Fibroblast of villous mesenchyme (primary cell): ENCODE data around the gene YTHDC2. TPM values are rescaled to one million over a fixed set of nuclear protein-coding genes. Genes with fewer than 3 reads are reported as not detected.

ENCODE experiments used
- DNase-seq: peaks from one replicate; pipeline ENCODE4 v3.0.0-alpha.2; 2010; ENCODE audit warnings: low read depth
- H3K4me3 ChIP-seq: 2 replicates; pipeline ENCODE4 v1.5.1; 2011; ENCODE audit warnings: low read depth, mild to moderate bottlenecking, low read length
- total RNA-seq: library from RNA; depleted of rRNA; stranded (reverse); fragments of >200 nt; gene quantifications from 2 replicates; pipeline ENCODE4 v1.2.3, GENCODE V29; 2012
- TF ChIP-seq, protein P1 (sequence below): IDR thresholded peaks from 2 replicates; pipeline ENCODE4 v1.5.1; 2012; ENCODE audit warnings: low read depth, mild to moderate bottlenecking, low read length; ENCODE audit not compliant: insufficient read depth

The YTHDC2 gene
- total RNA-seq: 31.1 and 32.2 TPM in 2 replicates

DNA sequence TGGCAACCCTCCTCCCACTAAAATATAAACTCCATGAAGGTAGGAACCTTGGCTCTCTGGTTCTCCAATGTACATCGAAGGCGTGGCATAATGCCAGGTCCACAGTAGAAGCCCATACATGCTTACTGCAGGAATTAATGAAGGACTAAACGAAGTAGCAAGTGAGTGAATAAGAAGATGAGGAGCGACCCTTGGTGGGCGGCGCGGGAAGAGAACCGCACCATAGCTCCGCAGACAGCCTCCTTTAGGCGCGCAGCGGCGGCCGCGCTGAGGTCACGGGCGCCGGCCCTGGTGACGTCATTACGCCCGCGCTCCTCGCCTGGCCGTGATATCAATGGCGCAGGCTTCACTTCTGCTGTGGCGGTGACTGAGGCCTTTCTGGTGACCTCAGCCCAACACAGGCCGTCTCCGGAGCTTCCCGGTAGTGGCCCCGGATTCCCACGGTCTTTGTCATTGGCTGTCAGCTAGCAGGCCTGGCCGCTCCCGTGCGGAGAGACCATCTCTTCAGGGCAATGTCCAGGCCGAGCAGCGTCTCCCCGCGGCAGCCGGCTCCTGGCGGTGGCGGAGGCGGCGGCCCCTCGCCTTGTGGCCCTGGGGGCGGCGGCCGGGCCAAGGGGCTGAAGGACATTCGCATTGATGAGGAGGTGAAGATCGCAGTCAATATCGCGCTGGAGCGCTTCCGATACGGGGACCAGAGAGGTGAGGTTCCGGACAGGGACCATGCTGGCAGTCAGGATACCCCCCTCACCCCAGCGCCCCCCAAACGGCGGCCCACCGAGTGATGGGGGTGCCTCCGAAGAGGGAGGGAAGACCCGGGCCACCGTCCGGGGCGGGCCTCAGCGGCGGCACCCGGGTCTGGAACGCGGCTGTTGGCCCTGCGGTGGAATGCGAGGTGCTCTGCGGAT is at the start of gene YTHDC2:
YTHDC2 (plus strand) TSS at position 311 of the 905 bp plus-strand sequence; CDS start at position 513, 202 bp downstream.
- H3K4me3 ChIP-seq: peak within 1 kb of the TSS; percentile 79
- TF ChIP-seq, protein P1, sequence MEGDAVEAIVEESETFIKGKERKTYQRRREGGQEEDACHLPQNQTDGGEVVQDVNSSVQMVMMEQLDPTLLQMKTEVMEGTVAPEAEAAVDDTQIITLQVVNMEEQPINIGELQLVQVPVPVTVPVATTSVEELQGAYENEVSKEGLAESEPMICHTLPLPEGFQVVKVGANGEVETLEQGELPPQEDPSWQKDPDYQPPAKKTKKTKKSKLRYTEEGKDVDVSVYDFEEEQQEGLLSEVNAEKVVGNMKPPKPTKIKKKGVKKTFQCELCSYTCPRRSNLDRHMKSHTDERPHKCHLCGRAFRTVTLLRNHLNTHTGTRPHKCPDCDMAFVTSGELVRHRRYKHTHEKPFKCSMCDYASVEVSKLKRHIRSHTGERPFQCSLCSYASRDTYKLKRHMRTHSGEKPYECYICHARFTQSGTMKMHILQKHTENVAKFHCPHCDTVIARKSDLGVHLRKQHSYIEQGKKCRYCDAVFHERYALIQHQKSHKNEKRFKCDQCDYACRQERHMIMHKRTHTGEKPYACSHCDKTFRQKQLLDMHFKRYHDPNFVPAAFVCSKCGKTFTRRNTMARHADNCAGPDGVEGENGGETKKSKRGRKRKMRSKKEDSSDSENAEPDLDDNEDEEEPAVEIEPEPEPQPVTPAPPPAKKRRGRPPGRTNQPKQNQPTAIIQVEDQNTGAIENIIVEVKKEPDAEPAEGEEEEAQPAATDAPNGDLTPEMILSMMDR: peak; percentile 3
- peak; percentile 83 for DNase-seq

DNA sequence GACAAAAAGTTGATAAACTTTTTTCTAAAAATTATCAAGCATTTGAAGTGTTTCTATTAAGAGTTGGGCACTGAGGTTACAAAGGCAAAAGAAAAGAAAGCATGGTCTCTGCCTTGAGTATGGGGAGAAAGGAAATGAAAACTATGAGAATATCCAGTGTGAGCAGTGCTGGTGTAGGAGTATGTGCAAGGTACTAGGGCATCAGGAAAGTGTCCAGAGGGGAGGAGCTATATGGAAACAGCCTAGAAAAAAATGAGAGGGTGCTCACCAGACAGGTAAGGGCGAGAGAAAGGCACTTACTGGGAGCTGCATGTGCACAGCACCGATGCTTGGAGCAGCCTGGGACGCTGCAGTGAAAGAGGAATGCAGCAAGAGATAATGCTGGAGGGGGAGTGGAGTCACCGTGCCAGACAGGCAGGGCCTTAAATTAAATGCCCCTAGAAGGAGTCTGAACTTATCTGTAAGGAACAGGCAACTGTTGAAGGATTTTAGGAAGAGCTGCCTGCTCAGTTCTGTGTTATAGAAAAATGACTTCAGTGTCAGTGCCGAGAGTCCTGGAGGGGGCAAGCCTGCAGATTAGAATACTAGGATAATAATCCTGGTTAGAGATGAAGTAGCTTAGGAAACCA is 39.3 kb upstream of the YTHDC2 start:
- TF ChIP-seq, protein P1: no peak
- no peak for DNase-seq
- no peak overlapping the region for H3K4me3 ChIP-seq

DNA sequence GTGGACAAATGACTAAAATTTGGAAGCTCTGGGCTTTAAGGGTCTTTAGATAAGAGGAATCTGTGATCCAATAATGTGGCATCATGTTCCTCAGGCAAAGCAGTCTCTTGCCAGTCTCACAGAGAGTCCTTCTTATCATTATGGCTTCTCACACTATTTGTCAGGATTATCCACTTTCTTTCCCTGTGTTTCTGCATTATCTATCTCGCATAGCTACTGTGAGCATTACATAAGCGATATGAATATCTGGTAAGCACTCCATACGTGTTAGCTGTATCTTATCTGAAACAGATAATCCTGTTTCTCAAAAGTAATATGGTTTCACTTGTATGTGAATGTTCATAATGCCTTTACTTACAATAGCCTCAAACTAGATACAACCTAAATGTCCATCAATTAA is 34.8 kb upstream of the YTHDC2 start:
- TF ChIP-seq, protein P1: no peak
- peak; percentile 30 for DNase-seq

GRCh38 chr5:113480243-113480642 is 33.3 kb upstream of the YTHDC2 start:
- TF ChIP-seq, protein P1: no peak
- H3K4me3 ChIP-seq: no peak overlapping the region

More for the DNA sequence above, 34.8 kb upstream of the YTHDC2 start:
- no peak overlapping the region for H3K4me3 ChIP-seq

DNA sequence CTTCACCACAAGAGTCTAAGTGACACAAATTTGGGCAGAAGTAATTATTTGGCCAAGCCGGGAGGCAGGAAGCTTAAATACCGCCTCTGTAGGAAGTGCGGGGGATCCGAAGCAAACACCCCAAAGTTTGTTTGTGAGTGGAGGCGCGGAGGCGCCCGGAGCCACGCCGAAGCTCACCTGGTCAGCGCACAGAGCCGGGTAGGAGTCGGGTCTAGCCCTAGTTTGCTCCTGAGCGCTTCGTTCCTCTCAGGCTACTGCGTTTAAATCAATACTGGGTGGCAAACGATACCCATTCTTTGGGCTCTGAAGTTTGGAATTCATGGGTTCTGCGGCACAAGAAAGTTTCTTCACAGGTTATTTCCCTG is 26.1 kb upstream of the YTHDC2 start:
- peak overlapping the region; percentile 91 for H3K4me3 ChIP-seq
- DNase-seq: no peak
- TF ChIP-seq, protein P1: peak; percentile 5

More at GRCh38 chr5:113480243-113480642, 33.3 kb upstream of the YTHDC2 start:
- no peak for DNase-seq

- peak within 1 kb of the TSS; percentile 91 for H3K4me3 ChIP-seq
- TF ChIP-seq, protein P1: no peak
- peak; percentile 92 for DNase-seq
Observed at GRCh38 chr5:113487781-113488644, 25.5 kb upstream of the YTHDC2 start, which contains the start of gene MCC. TSS of gene MCC (minus strand) at chr5:113488453.
